Ishikawa (cell line): ENCODE results near the gene KCTD5.

Experiments
- CEBPB ChIP-seq: IDR thresholded peaks from 2 replicates; pipeline ENCODE4 v1.6.1; 2012
- EP300 ChIP-seq: IDR thresholded peaks from 2 replicates; pipeline ENCODE4 v1.6.1; 2012; ENCODE audit warnings: borderline replicate concordance
- TCF12 ChIP-seq: IDR thresholded peaks from 2 replicates; pipeline ENCODE4 v1.6.1; 2012; ENCODE audit warnings: low read depth
- TEAD4 ChIP-seq: IDR thresholded peaks from 2 replicates; pipeline ENCODE4 v1.6.1; 2012
- YY1 ChIP-seq: IDR thresholded peaks from 2 replicates; pipeline ENCODE4 v1.6.1; 2012; ENCODE audit warnings: low read depth
- ZBTB7A ChIP-seq: IDR thresholded peaks from 2 replicates; pipeline ENCODE4 v1.6.1; 2012; ENCODE audit warnings: low read depth
- TF ChIP-seq, protein P1 (sequence below): IDR thresholded peaks from 2 replicates; pipeline ENCODE4 v1.6.1; 2012
- TF ChIP-seq, protein P2 (sequence below): IDR thresholded peaks from 2 replicates; pipeline ENCODE4 v1.6.1; 2012; ENCODE audit warnings: low read depth, mild to moderate bottlenecking
- TF ChIP-seq, protein P3 (sequence below): IDR thresholded peaks from 2 replicates; pipeline ENCODE4 v1.6.1; 2012

DNA sequence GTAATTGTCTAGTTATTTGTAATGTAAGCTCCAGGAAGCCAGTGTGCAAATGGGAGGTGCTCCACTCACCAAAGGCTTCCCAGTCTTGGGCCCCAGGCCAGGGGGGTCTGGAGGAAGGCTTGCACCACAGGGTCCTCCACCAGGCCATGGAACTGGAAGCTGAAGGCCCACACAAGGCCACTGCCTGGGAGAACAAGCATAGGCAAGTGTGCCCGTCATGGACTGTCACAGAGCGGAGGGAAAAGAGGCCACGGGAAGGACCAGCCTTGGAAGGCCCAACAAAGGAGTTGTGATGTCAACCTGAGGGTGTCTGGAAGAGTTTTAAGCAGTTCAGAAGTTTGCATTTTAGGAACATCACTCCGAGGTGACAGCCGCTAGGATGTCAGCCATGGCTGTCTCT, 67.2 kb downstream of the KCTD5 start:
- no peak for TF ChIP-seq CEBPB
- TF ChIP-seq, protein P1, sequence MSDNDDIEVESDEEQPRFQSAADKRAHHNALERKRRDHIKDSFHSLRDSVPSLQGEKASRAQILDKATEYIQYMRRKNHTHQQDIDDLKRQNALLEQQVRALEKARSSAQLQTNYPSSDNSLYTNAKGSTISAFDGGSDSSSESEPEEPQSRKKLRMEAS, result no peak
- TF ChIP-seq, protein P2, sequence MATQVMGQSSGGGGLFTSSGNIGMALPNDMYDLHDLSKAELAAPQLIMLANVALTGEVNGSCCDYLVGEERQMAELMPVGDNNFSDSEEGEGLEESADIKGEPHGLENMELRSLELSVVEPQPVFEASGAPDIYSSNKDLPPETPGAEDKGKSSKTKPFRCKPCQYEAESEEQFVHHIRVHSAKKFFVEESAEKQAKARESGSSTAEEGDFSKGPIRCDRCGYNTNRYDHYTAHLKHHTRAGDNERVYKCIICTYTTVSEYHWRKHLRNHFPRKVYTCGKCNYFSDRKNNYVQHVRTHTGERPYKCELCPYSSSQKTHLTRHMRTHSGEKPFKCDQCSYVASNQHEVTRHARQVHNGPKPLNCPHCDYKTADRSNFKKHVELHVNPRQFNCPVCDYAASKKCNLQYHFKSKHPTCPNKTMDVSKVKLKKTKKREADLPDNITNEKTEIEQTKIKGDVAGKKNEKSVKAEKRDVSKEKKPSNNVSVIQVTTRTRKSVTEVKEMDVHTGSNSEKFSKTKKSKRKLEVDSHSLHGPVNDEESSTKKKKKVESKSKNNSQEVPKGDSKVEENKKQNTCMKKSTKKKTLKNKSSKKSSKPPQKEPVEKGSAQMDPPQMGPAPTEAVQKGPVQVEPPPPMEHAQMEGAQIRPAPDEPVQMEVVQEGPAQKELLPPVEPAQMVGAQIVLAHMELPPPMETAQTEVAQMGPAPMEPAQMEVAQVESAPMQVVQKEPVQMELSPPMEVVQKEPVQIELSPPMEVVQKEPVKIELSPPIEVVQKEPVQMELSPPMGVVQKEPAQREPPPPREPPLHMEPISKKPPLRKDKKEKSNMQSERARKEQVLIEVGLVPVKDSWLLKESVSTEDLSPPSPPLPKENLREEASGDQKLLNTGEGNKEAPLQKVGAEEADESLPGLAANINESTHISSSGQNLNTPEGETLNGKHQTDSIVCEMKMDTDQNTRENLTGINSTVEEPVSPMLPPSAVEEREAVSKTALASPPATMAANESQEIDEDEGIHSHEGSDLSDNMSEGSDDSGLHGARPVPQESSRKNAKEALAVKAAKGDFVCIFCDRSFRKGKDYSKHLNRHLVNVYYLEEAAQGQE, result no peak
- TF ChIP-seq YY1, result no peak
- TF ChIP-seq ZBTB7A, result no peak
- TF ChIP-seq EP300, result no peak
- TF ChIP-seq, protein P3, sequence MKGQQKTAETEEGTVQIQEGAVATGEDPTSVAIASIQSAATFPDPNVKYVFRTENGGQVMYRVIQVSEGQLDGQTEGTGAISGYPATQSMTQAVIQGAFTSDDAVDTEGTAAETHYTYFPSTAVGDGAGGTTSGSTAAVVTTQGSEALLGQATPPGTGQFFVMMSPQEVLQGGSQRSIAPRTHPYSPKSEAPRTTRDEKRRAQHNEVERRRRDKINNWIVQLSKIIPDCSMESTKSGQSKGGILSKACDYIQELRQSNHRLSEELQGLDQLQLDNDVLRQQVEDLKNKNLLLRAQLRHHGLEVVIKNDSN, result no peak
- TF ChIP-seq TEAD4, result no peak
- TF ChIP-seq TCF12, result no peak
